ENCODE data around the gene ERC2.

The ERC2 gene

DNA sequence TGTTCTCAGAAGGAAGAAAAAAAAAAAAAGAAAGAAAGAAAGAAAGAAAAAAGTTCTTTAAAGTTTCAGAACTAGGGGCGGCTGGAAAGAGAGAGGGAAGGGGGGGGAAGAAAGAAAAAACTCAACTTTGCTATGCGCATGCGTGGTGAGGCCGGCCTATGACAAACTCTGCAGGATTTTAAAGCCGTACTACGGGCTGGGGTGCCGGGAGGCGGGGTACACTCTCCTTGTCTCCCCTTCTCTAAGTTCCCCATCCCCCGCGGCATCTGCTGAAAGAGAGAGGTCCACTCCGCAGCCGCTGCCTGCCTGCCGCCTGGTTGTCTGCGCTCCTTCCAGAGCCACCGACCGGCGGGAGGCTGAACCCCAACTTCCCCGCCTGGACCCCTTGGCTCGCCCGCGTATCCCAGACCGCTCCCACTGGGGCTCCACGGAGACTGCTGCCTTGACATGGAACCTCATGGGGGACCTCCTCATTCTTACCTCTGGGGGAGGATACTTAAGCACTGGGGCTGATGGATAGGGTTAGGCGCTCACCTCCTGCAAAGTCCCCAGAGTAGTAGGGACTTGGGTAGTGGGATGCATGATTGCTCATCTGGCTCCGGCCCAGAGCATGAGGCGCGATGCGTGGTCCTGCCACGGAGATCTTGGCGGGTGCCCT lies 979.7 kb downstream of the ERC2 start (continued):
- TF ChIP-seq, protein P1, sequence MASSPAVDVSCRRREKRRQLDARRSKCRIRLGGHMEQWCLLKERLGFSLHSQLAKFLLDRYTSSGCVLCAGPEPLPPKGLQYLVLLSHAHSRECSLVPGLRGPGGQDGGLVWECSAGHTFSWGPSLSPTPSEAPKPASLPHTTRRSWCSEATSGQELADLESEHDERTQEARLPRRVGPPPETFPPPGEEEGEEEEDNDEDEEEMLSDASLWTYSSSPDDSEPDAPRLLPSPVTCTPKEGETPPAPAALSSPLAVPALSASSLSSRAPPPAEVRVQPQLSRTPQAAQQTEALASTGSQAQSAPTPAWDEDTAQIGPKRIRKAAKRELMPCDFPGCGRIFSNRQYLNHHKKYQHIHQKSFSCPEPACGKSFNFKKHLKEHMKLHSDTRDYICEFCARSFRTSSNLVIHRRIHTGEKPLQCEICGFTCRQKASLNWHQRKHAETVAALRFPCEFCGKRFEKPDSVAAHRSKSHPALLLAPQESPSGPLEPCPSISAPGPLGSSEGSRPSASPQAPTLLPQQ (tag by site-specific recombination; IDR thresholded peaks at IDR 0.05): no peak
- TF ChIP-seq ZNF510 (tag by site-specific recombination; IDR thresholded peaks at IDR 0.05; ENCODE audit: insufficient replicate concordance) (no peak), ZNF596 (tag by site-specific recombination; IDR thresholded peaks at IDR 0.05) (no peak), ZSCAN30 (tag by site-specific recombination; IDR thresholded peaks at IDR 0.05) (no peak)

DNA sequence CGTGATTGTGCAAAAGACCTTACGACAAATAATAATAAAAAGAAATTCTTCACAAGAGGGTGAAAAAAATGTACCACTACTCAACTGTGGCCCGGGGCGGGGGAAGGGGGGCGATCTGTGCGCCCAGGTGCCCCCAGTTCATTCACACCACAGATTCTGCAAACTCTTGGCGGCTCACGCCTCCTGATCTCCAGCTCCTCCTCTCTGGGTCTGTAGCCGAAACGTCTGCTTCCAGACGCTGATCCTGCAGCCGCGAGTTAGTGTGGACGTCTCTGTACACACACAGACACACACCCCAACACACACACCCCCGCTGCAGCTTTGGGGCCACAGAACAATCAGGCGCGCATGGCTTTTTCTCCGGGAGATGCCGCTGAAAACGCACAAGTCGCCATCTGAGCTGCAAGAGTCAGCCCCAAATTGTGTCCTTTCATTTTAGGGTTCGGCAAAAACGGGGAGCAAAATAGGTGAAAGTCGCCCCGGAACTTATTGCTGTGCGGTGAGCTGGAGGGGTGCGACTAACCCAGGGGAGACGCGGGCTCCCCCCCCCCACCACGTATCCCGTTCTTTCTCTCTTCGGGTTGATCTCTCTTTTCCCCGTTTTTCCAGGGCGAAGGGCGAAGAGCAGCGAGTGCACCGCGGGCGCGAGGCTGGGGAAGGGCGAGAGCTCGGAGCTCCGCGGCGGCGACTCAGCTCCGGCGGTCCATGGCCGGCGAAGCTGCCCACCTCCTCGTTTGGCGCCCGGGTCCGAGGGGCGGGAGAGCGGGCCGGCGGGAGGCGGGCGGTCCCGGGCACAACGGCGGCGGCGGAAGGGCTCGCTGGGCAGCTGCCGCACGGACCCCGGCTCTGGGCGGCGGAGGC lies 980.7 kb downstream of the ERC2 start:
- H3K4me1 ChIP-seq (ENCODE audit: control insufficient read depth, insufficient read depth, low read length): peaks cover 21% of the 10 kb centered on the region
- peak overlapping the region; percentile 97 for H3K27ac ChIP-seq (ENCODE audit: extremely low read depth, low read depth, low read length)
- CTCF ChIA-PET: interaction anchor here (0.7 kb wide), 2 partner anchors 215 to 236 kb away, joined by 3 to 4 read pairs; no protein-coding TSS in a partner anchor
- TF ChIP-seq, protein P2, sequence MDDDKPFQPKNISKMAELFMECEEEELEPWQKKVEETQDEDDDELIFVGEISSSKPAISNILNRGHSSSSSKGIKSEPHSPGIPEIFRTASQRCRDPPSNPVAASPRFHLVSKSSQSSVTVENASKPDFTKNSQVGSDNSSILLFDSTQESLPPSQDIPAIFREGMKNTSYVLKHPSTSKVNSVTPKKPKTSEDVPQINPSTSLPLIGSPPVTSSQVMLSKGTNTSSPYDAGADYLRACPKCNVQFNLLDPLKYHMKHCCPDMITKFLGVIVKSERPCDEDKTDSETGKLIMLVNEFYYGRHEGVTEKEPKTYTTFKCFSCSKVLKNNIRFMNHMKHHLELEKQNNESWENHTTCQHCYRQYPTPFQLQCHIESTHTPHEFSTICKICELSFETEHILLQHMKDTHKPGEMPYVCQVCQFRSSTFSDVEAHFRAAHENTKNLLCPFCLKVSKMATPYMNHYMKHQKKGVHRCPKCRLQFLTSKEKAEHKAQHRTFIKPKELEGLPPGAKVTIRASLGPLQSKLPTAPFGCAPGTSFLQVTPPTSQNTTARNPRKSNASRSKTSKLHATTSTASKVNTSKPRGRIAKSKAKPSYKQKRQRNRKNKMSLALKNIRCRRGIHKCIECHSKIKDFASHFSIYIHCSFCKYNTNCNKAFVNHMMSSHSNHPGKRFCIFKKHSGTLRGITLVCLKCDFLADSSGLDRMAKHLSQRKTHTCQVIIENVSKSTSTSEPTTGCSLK (tag by site-specific recombination; IDR thresholded peaks at IDR 0.05): no peak
- TF ChIP-seq, protein P3, sequence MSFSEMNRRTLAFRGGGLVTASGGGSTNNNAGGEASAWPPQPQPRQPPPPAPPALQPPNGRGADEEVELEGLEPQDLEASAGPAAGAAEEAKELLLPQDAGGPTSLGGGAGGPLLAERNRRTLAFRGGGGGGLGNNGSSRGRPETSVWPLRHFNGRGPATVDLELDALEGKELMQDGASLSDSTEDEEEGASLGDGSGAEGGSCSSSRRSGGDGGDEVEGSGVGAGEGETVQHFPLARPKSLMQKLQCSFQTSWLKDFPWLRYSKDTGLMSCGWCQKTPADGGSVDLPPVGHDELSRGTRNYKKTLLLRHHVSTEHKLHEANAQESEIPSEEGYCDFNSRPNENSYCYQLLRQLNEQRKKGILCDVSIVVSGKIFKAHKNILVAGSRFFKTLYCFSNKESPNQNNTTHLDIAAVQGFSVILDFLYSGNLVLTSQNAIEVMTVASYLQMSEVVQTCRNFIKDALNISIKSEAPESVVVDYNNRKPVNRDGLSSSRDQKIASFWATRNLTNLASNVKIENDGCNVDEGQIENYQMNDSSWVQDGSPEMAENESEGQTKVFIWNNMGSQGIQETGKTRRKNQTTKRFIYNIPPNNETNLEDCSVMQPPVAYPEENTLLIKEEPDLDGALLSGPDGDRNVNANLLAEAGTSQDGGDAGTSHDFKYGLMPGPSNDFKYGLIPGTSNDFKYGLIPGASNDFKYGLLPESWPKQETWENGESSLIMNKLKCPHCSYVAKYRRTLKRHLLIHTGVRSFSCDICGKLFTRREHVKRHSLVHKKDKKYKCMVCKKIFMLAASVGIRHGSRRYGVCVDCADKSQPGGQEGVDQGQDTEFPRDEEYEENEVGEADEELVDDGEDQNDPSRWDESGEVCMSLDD (tag by site-specific recombination; IDR thresholded peaks at IDR 0.05): peak; percentile 95
- peak; percentile 50 for TF ChIP-seq KLF10 (tag by site-specific recombination; IDR thresholded peaks at IDR 0.05)
- TF ChIP-seq ZBTB17 (tag by site-specific recombination; IDR thresholded peaks at IDR 0.05): peak; percentile 11; the same call in 1 of the 2 replicates
- peak; percentile 53; the same call in 1 of the 2 replicates for TF ChIP-seq GLIS2 (tag by site-specific recombination; IDR thresholded peaks at IDR 0.05)
- no peak for TF ChIP-seq ZNF558 (tag by site-specific recombination; IDR thresholded peaks at IDR 0.05)
- peak; percentile 87 for TF ChIP-seq ZBTB8A (tag by site-specific recombination; IDR thresholded peaks at IDR 0.05)
- TF ChIP-seq ZNF747 (tag by site-specific recombination; IDR thresholded peaks at IDR 0.05): no peak
- TF ChIP-seq ZNF426 (tag by site-specific recombination; IDR thresholded peaks at IDR 0.05): no peak
- TF ChIP-seq ZFP69B (tag by site-specific recombination; IDR thresholded peaks at IDR 0.05): no peak
- TF ChIP-seq, protein P4, sequence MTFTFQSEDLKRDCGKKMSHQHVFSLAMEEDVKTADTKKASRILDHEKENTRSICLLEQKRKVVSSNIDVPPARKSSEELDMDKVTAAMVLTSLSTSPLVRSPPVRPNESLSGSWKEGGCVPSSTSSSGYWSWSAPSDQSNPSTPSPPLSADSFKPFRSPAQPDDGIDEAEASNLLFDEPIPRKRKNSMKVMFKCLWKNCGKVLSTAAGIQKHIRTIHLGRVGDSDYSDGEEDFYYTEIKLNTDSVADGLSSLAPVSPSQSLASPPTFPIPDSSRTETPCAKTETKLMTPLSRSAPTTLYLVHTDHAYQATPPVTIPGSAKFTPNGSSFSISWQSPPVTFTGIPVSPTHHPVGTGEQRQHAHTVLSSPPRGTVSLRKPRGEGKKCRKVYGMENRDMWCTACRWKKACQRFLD (tag by site-specific recombination; IDR thresholded peaks at IDR 0.05): no peak
- no peak for TF ChIP-seq ZNF785 (tag by site-specific recombination; IDR thresholded peaks at IDR 0.05)
- 0 out of 2 replicates have a peak, but pooled peaks have one; percentile 20 for TF ChIP-seq ZSCAN30 (tag by site-specific recombination; IDR thresholded peaks at IDR 0.05)
- TF ChIP-seq ZNF335 (tag by site-specific recombination; conservative IDR thresholded peaks at IDR 0.05): peak; percentile 53
- TF ChIP-seq ZNF707 (tag by site-specific recombination; IDR thresholded peaks at IDR 0.05): no peak
- TF ChIP-seq ZFP3 (tag by site-specific recombination; IDR thresholded peaks at IDR 0.05; ENCODE audit: low read depth): no peak
- TF ChIP-seq ZEB2 (tag by site-specific recombination; IDR thresholded peaks at IDR 0.05): 0 out of 2 replicates have a peak, but pooled peaks have one; percentile 27
- peak; percentile 19; the same call in 1 of the 2 replicates for TF ChIP-seq SP3 (tag by site-specific recombination; IDR thresholded peaks at IDR 0.05)
- TF ChIP-seq, protein P5, sequence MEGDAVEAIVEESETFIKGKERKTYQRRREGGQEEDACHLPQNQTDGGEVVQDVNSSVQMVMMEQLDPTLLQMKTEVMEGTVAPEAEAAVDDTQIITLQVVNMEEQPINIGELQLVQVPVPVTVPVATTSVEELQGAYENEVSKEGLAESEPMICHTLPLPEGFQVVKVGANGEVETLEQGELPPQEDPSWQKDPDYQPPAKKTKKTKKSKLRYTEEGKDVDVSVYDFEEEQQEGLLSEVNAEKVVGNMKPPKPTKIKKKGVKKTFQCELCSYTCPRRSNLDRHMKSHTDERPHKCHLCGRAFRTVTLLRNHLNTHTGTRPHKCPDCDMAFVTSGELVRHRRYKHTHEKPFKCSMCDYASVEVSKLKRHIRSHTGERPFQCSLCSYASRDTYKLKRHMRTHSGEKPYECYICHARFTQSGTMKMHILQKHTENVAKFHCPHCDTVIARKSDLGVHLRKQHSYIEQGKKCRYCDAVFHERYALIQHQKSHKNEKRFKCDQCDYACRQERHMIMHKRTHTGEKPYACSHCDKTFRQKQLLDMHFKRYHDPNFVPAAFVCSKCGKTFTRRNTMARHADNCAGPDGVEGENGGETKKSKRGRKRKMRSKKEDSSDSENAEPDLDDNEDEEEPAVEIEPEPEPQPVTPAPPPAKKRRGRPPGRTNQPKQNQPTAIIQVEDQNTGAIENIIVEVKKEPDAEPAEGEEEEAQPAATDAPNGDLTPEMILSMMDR (tag by site-specific recombination; IDR thresholded peaks at IDR 0.05): no peak
- TF ChIP-seq ZNF391 (tag by site-specific recombination; IDR thresholded peaks at IDR 0.05; ENCODE audit: borderline replicate concordance, low read depth): no peak
- TF ChIP-seq ZBTB20 (tag by site-specific recombination; IDR thresholded peaks at IDR 0.05): peak; percentile 39
- TF ChIP-seq OVOL3 (tag by site-specific recombination; IDR thresholded peaks at IDR 0.05): no peak

More for the DNA sequence above, 980.7 kb downstream of the ERC2 start:
- POLR2A ChIA-PET: interaction anchor here (0.6 to 1.0 kb wide), 3 partner anchors 14 to 1354 kb away, joined by 3 read pairs; no protein-coding TSS in a partner anchor
- H3K36me3 ChIP-seq (ENCODE audit: control insufficient read depth in 2 of 2, insufficient read depth in 1 of 2, low read length in 2 of 2): peaks cover 0 to 11% of the 10 kb centered on the region in 2 experiments; a peak in 1 of 3 replicates
- no peaks in the 10 kb centered on the region for H3K9me3 ChIP-seq (ENCODE audit: control insufficient read depth, insufficient read depth, low read depth, low read length)
- H3K4me3 ChIP-seq (ENCODE audit: low read depth, low read length): peak overlapping the region; percentile 72

Data from HEK293 (cell line).